HepG2 (cell line): ENCODE data around the gene FZD4. TPM values are rescaled to one million over a fixed set of nuclear protein-coding genes. Genes with fewer than 3 reads are reported as not detected.

Source experiments
- ATAC-seq: fragments of 200-7000 bp; cut with Tn5 transposase; 3 replicates; pipeline ENCODE4 v1.9.1; 2020; ENCODE audit warnings: mild to moderate bottlenecking, moderate library complexity
- BruUV-seq: library from RNA; stranded (reverse); fragments of 400-500 nt; replicated peaks from 2 replicates; lab custom pipeline; 2021; lab: Mats Ljungman, UMichigan
- CTCF ChIA-PET: fragments of 300-600 bp; formaldehyde crosslinking; extraction: SDS; loops from one replicate; lab custom pipeline; 2021; ENCODE audit warnings: low total read pairs, inconsistent platforms, low intra/inter-chr PET ratio; lab: Yijun Ruan, JAX
- POLR2A ChIA-PET: fragments of 350-600 bp; sonication (Branson Sonifier 250); formaldehyde crosslinking; loops from one replicate; lab custom pipeline; 2020; ENCODE audit warnings: antibody characterized with exemption, inconsistent platforms; lab: Yijun Ruan, JAX
- DNase-seq: peaks from one replicate; pipeline ENCODE4 v3.0.0-alpha.2; 2015; ENCODE audit warnings: low spot score
- FAIRE-seq: peaks from 3 replicates; lab custom pipeline; 2011; peaks lifted over from hg19 to GRCh38; lab: Jason Lieb, UNC
- H2AFZ ChIP-seq: one replicate; pipeline ENCODE4 v1.6.1; 2011; ENCODE audit warnings: low read length, inconsistent platforms
- H3K27ac ChIP-seq: fragments of 300-600 bp; 3 replicates; pipeline ENCODE4 v1.8.0; 2011; ENCODE audit warnings: mixed run types, mild to moderate bottlenecking, mixed read lengths, low read length, inconsistent platforms; ENCODE audit not compliant: insufficient read depth; ENCODE audit errors: extremely low read length
- H3K27me3 ChIP-seq, 2 experiments: fragments of 200-600 bp in 1 of 2; 2 replicates in 1 of 2; 3 replicates in 1 of 2; pipeline versions ENCODE4 v1.6.0 to v1.8.0; 2011; ENCODE audit warnings: low read length in 2 of 2, mild to moderate bottlenecking in 2 of 2, moderate library complexity in 2 of 2, inconsistent platforms in 1 of 2; ENCODE audit not compliant: insufficient read depth in 2 of 2, control insufficient read depth in 1 of 2
- H3K36me3 ChIP-seq, 2 experiments: fragments of 200-600 bp in 1 of 2; replicated peaks in 1 of 2; 2 replicates in 1 of 2; 3 replicates in 1 of 2; pipeline versions ENCODE4 v1.5.1 to v1.8.0; 2011; ENCODE audit warnings: low read length in 2 of 2, inconsistent platforms in 1 of 2; ENCODE audit not compliant: insufficient read depth in 2 of 2, control insufficient read depth in 1 of 2
- H3K4me1 ChIP-seq: 2 replicates; pipeline ENCODE4 v1.5.1; 2012; ENCODE audit warnings: low read length, inconsistent platforms; ENCODE audit not compliant: insufficient read depth
- H3K4me2 ChIP-seq: 2 replicates; pipeline ENCODE4 v1.6.0; 2011; ENCODE audit warnings: low read depth, low read length, inconsistent platforms
- H3K4me3 ChIP-seq, 3 experiments: fragments of 200-600 bp in 1 of 3; sonication (generic), shearing (Covaris generic) in 1 of 3; replicated peaks in 1 of 3; 2 replicates each; pipeline ENCODE4 v1.5.1; 2011 to 2016; ENCODE audit warnings: low read length in 3 of 3, inconsistent platforms in 2 of 3, low read depth in 2 of 3, mild to moderate bottlenecking in 2 of 3, control low read depth in 1 of 3, mixed read lengths in 1 of 3; ENCODE audit not compliant: insufficient read depth in 1 of 3
- H3K79me2 ChIP-seq: one replicate; pipeline ENCODE4 v1.6.1; 2011; ENCODE audit warnings: low read length, inconsistent platforms; ENCODE audit not compliant: insufficient read depth
- H3K9ac ChIP-seq: 2 replicates; pipeline ENCODE4 v1.6.0; 2011; ENCODE audit warnings: mild to moderate bottlenecking, low read depth, low read length, inconsistent platforms; ENCODE audit not compliant: insufficient read depth
- H3K9me3 ChIP-seq: 2 replicates; pipeline ENCODE4 v1.5.1; 2012; ENCODE audit warnings: mild to moderate bottlenecking, low read length
- H4K20me1 ChIP-seq: 2 replicates; pipeline ENCODE4 v1.6.0; 2011; ENCODE audit warnings: inconsistent platforms, mild to moderate bottlenecking, low read length, moderate library complexity; ENCODE audit not compliant: insufficient read depth
- CAMTA2 ChIP-seq: sonication (generic); formaldehyde crosslinking; IDR thresholded peaks from 2 replicates; pipeline ENCODE4 v1.4.0; 2020; ENCODE audit warnings: mild to moderate bottlenecking, missing genetic modification reagents, borderline replicate concordance
- FOXM1 ChIP-seq: sonication (generic); formaldehyde crosslinking; IDR thresholded peaks from 2 replicates; pipeline ENCODE4 v1.5.0; 2020; ENCODE audit warnings: missing genetic modification reagents
- HOXA9 ChIP-seq: sonication (generic); formaldehyde crosslinking; IDR thresholded peaks from 2 replicates; pipeline ENCODE4 v1.8.1; 2022; ENCODE audit warnings: missing genetic modification reagents, mild to moderate bottlenecking, moderate library complexity, borderline replicate concordance
- IKZF1 ChIP-seq: fragments of 450-650 bp; IDR thresholded peaks from 2 replicates; pipeline ENCODE4 v1.7.1; 2016
- IKZF4 ChIP-seq: sonication (generic); formaldehyde crosslinking; IDR thresholded peaks from 2 replicates; pipeline ENCODE4 v1.5.1; 2020; ENCODE audit warnings: borderline replicate concordance, mild to moderate bottlenecking, low read depth, missing genetic modification reagents; ENCODE audit errors: not compliant biosample characterization
- MTA1 ChIP-seq: sonication (generic); formaldehyde crosslinking; IDR thresholded peaks from 2 replicates; pipeline ENCODE4 v1.4.0; 2020; ENCODE audit warnings: missing genetic modification reagents, mild to moderate bottlenecking, borderline replicate concordance
- MXD1 ChIP-seq: sonication (generic); formaldehyde crosslinking; IDR thresholded peaks from 2 replicates; pipeline ENCODE4 v1.4.0; 2020; ENCODE audit warnings: mild to moderate bottlenecking, missing genetic modification reagents
- NR2F6 ChIP-seq, 2 experiments: IDR thresholded peaks; 2 replicates each; pipeline ENCODE4 v1.6.1; 2016; ENCODE audit warnings: antibody characterized with exemption in 1 of 2, mild to moderate bottlenecking in 1 of 2
- POLR2A ChIP-seq, 2 experiments: IDR thresholded peaks; 2 replicates each; pipeline ENCODE4 v1.6.1; 2011; ENCODE audit warnings: low read depth in 2 of 2, low read length in 2 of 2, mild to moderate bottlenecking in 1 of 2, moderate library complexity in 1 of 2; ENCODE audit not compliant: insufficient read depth in 1 of 2
- RFXANK ChIP-seq: IDR thresholded peaks from 2 replicates; pipeline ENCODE4 v1.6.1; 2016
- SMAD9 ChIP-seq: sonication (generic); formaldehyde crosslinking; IDR thresholded peaks from 2 replicates; pipeline ENCODE4 v1.5.1; 2020; ENCODE audit warnings: mild to moderate bottlenecking, missing genetic modification reagents
- TCF12 ChIP-seq, 2 experiments: fragments of 450-650 bp in 1 of 2; sonication (generic) in 1 of 2; formaldehyde crosslinking in 1 of 2; IDR thresholded peaks; 2 replicates each; pipeline versions ENCODE4 v1.6.1 to v1.8.0; 2017 to 2022; ENCODE audit warnings: antibody characterized with exemption in 1 of 2, mild to moderate bottlenecking in 1 of 2, missing genetic modification reagents in 1 of 2, moderate library complexity in 1 of 2
- TCF7L2 ChIP-seq: IDR thresholded peaks from 2 replicates; pipeline ENCODE4 v1.6.1; 2011; ENCODE audit warnings: mild to moderate bottlenecking, low read depth, low read length, moderate library complexity
- THAP8 ChIP-seq: sonication (generic); formaldehyde crosslinking; IDR thresholded peaks from 2 replicates; pipeline ENCODE4 v1.5.1; 2020; ENCODE audit warnings: missing genetic modification reagents, mild to moderate bottlenecking, borderline replicate concordance
- TMF1 ChIP-seq: sonication (generic); formaldehyde crosslinking; IDR thresholded peaks from 2 replicates; pipeline ENCODE4 v1.8.1; 2022; ENCODE audit warnings: low read depth, missing genetic modification reagents
- YEATS2 ChIP-seq: sonication (generic); formaldehyde crosslinking; IDR thresholded peaks from 2 replicates; pipeline ENCODE4 v1.4.0; 2020; ENCODE audit warnings: missing genetic modification reagents, borderline replicate concordance
- ZFY ChIP-seq: sonication (generic); formaldehyde crosslinking; IDR thresholded peaks from 2 replicates; pipeline ENCODE4 v1.4.0; 2020; ENCODE audit warnings: missing genetic modification reagents
- ZNF232 ChIP-seq: sonication (generic); formaldehyde crosslinking; IDR thresholded peaks from 2 replicates; pipeline ENCODE4 v1.4.0; 2020; ENCODE audit warnings: missing genetic modification reagents, borderline replicate concordance
- ZNF24 ChIP-seq: fragments of 450-650 bp; IDR thresholded peaks from 2 replicates; pipeline ENCODE4 v1.6.1; 2017; ENCODE audit warnings: antibody characterized with exemption, mild to moderate bottlenecking
- ZNF253 ChIP-seq: sonication (generic); formaldehyde crosslinking; IDR thresholded peaks from 2 replicates; pipeline ENCODE4 v1.8.0; 2022; ENCODE audit warnings: mild to moderate bottlenecking, missing genetic modification reagents, borderline replicate concordance
- ZNF530 ChIP-seq: sonication (generic); formaldehyde crosslinking; IDR thresholded peaks from 2 replicates; pipeline ENCODE4 v1.5.0; 2020; ENCODE audit warnings: low read depth, mild to moderate bottlenecking, missing genetic modification reagents
- ZNF546 ChIP-seq: sonication (generic); formaldehyde crosslinking; conservative IDR thresholded peaks from 2 replicates; pipeline ENCODE4 v1.8.1; 2023; ENCODE audit warnings: mild to moderate bottlenecking, missing genetic modification reagents
- ZSCAN12 ChIP-seq: sonication (generic); formaldehyde crosslinking; IDR thresholded peaks from 2 replicates; pipeline ENCODE4 v1.9.0; 2021; ENCODE audit warnings: mild to moderate bottlenecking, missing genetic modification reagents
- WGBS: methylation state at CpG from one replicate; pipeline ENCODE4 v1.1.6; 2017; ENCODE audit warnings: low lambda C conversion rate; 5-methylcytosine and 5-hydroxymethylcytosine counted together
- in situ Hi-C: cut with HindIII; loops from 2 replicates; pipeline ENCODE4 v1.10.0; 2017; ENCODE audit warnings: low pct_unique_long_range_greater_than_20kb; ENCODE audit not compliant: extremely low pct_ligation_motif_present
- intact Hi-C: fragments of 100-400 bp; cut with micrococcal nuclease; formaldehyde crosslinking; loops from one replicate; pipeline ENCODE4 v1.10.0; 2022; ENCODE audit not compliant: unreplicated experiment
- polyA plus RNA-seq, 8 experiments: library from polyadenylated mRNA; depleted of rRNA in 3 of 8; stranded (reverse) in 7 of 8; unstranded in 1 of 8; fragments of >200 nt; fragmentation: Illumina TruSeq in 4 of 8; extraction: Trizol in 4 of 8; gene quantifications; 2 replicates each; pipeline versions ENCODE4 v1.2.1 to v1.2.3, GENCODE V29; 2011 to 2016; ENCODE audit warnings: low read depth in 4 of 8, missing spikeins in 1 of 8, mixed read lengths in 1 of 8; ENCODE audit not compliant: insufficient read depth in 1 of 8
- total RNA-seq, 5 experiments: library from RNA; depleted of rRNA; stranded (reverse); fragments of >200 nt; fragmentation: Illumina TruSeq; extraction: Trizol; gene quantifications; 2 replicates each; pipeline ENCODE4 v1.2.3, GENCODE V29; 2016; ENCODE audit warnings: low read depth in 1 of 5
- TF ChIP-seq, protein P1 (sequence below): sonication (generic); formaldehyde crosslinking; IDR thresholded peaks from 2 replicates; pipeline ENCODE4 v1.4.0; 2020; ENCODE audit warnings: mild to moderate bottlenecking, missing genetic modification reagents

The FZD4 gene
- total and polyA plus RNA-seq, 2 of the 13 experiments (the other 11 are each of a cell fraction or from before 2014, with no cell fraction given): 46.5 to 70.4 TPM

DNA sequence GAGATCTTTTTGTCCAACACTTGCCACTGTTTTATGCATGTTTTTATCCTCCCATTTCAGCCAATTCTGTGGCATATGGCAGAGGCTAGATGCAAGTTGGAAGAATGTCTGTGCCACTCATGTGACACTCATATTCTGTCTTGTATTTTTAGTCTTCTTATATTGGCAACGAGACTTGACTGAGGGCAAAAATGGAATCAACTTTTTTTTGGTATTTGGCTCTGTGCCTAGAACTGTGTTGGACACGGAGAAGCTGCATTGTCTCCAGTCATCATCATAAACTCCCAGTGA is 1.7 kb upstream of the FZD4 start:
- in situ Hi-C loops: loop anchor here (5.0 kb wide), 1 partner anchor 40 kb away; no protein-coding TSS in a partner anchor
- Histone ChIP-seq H2AFZ (no peak overlapping the region), H3K4me3 (peak overlapping the region; percentile 62 to 82 (median 82))

DNA sequence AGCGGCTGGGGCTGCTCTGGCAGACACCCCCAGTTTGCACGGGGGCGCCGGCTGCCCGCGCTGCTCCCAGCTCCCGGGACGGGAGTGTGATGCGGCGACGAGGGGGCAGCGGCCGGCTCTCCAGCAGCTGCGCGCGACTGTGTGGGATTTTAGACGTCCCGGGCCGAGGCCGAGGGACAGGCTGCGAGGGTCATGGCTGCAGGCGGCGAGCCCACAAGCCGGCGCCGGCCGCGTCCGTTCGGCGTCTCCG is 159 bp downstream of the FZD4 start:
- FAIRE-seq: no peak
- Histone ChIP-seq H3K4me3 (peak overlapping the region; percentile 71 to 87 (median 79)), H3K27ac (peak overlapping the region; percentile 85), H3K9ac (peak overlapping the region; percentile 91), H4K20me1 (peaks cover 3% of the 10 kb centered on the region), H3K27me3 (no peaks in the 10 kb centered on the region; a peak in 1 of 5 replicates), H3K9me3 (no peaks in the 10 kb centered on the region), H3K4me1 (peaks cover 55% of the 10 kb centered on the region), H2AFZ (no peak overlapping the region), H3K79me2 (peaks cover 55% of the 10 kb centered on the region), H3K4me2 (peak overlapping the region; percentile 81), H3K36me3 (peaks cover 6 to 18% of the 10 kb centered on the region in 2 experiments; a peak in 4 of 5 replicates)
- no TSS peak for BruUV-seq
- in situ Hi-C loops (loop anchor here (5.0 kb wide), 1 partner anchor 42 kb away; no protein-coding TSS in a partner anchor), intact Hi-C loops (loop anchor here (1.0 to 5.0 kb wide), 4 partner anchors 14 to 337 kb away; partner anchors contain the start of gene TMEM135)
- CTCF ChIA-PET: no interaction called here
- no CpG with 5 or more reads among the region's 32 CpGs for WGBS
- POLR2A ChIA-PET: interaction anchor here (0.9 to 11.5 kb wide), 18 partner anchors 8 to 330 kb away, joined by 3 to 287 read pairs (median 6); partner anchors contain the start of gene TMEM135
- no peak for DNase-seq
- no peak for ATAC-seq
- peak; percentile 50; the same call in 1 of the 2 replicates for TF ChIP-seq TMF1 (CRISPR knock-in tag)
- TF ChIP-seq CAMTA2 (CRISPR knock-in tag): 0 out of 2 replicates have a peak, but pooled peaks have one; percentile 24
- TF ChIP-seq THAP8 (CRISPR knock-in tag): 0 out of 2 replicates have a peak, but pooled peaks have one; percentile 10
- TF ChIP-seq POLR2A (IDR thresholded peaks at IDR 0.05; ENCODE audit: insufficient read depth in 1 of 2, low read depth in 2 of 2, low read length in 2 of 2): peak; percentile 81 to 94; a peak in 3 of 4 replicates
- TF ChIP-seq MTA1 (CRISPR knock-in tag): no peak
- TF ChIP-seq, protein P1, sequence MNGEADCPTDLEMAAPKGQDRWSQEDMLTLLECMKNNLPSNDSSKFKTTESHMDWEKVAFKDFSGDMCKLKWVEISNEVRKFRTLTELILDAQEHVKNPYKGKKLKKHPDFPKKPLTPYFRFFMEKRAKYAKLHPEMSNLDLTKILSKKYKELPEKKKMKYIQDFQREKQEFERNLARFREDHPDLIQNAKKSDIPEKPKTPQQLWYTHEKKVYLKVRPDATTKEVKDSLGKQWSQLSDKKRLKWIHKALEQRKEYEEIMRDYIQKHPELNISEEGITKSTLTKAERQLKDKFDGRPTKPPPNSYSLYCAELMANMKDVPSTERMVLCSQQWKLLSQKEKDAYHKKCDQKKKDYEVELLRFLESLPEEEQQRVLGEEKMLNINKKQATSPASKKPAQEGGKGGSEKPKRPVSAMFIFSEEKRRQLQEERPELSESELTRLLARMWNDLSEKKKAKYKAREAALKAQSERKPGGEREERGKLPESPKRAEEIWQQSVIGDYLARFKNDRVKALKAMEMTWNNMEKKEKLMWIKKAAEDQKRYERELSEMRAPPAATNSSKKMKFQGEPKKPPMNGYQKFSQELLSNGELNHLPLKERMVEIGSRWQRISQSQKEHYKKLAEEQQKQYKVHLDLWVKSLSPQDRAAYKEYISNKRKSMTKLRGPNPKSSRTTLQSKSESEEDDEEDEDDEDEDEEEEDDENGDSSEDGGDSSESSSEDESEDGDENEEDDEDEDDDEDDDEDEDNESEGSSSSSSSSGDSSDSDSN (CRISPR knock-in tag): peak; percentile 64; the same call in 1 of the 2 replicates
- TF ChIP-seq IKZF4 (CRISPR knock-in tag): peak; percentile 19
- no peak for TF ChIP-seq ZSCAN12 (CRISPR knock-in tag)

More for the DNA sequence above, 1.7 kb upstream of the FZD4 start:
- Histone ChIP-seq H3K4me2 (peak overlapping the region; percentile 94), H4K20me1 (peaks cover 3% of the 10 kb centered on the region; the same call in 1 of the 2 replicates), H3K4me1 (peaks cover 37% of the 10 kb centered on the region), H3K9me3 (no peaks in the 10 kb centered on the region), H3K27me3 (no peaks in the 10 kb centered on the region; a peak in 1 of 5 replicates), H3K36me3 (peaks cover 2 to 6% of the 10 kb centered on the region in 2 experiments; a peak in 4 of 5 replicates), H3K27ac (peak overlapping the region; percentile 96)
- intact Hi-C loops: loop anchor here (2.0 to 5.0 kb wide), 2 partner anchors 22 to 335 kb away; no protein-coding TSS in a partner anchor
- no TSS peak for BruUV-seq
- DNase-seq (no peak), FAIRE-seq (no peak)
- 67% methylated on average over 2 of the region's 2 CpGs for WGBS
- POLR2A ChIA-PET: interaction anchor here (0.6 to 11.5 kb wide), 8 partner anchors 16 to 80 kb away, joined by 3 to 287 read pairs (median 12); partner anchors contain the start of gene TMEM135
- TF ChIP-seq ZNF546 (CRISPR knock-in tag) (no peak), YEATS2 (CRISPR knock-in tag) (no peak), ZNF530 (CRISPR knock-in tag) (no peak), RFXANK (no peak), NR2F6 (IDR thresholded peaks at IDR 0.05) (no peak), NR2F6 (CRISPR knock-in tag; IDR thresholded peaks at IDR 0.05) (no peak), ZNF232 (CRISPR knock-in tag) (no peak), FOXM1 (no peak), MXD1 (no peak), ZNF24 (no peak), TCF7L2 (no peak), HOXA9 (no peak), SMAD9 (CRISPR knock-in tag) (no peak), ZFY (CRISPR knock-in tag) (no peak), IKZF1 (no peak), TCF12 (IDR thresholded peaks at IDR 0.05) (no peak), TCF12 (CRISPR knock-in tag; IDR thresholded peaks at IDR 0.05) (no peak), ZNF253 (CRISPR knock-in tag) (no peak)
- TF ChIP-seq, all 625 proteins: peak for 0
- CTCF ChIA-PET: interaction anchor here (0.6 kb wide), 1 partner anchor 81 kb away, joined by 3 read pairs; the partner anchor contains the start of gene TMEM135
- ATAC-seq: no peak
- Histone ChIP-seq H3K79me2 (peaks cover 37% of the 10 kb centered on the region), H3K9ac (peak overlapping the region; percentile 84)
